ENCODE results near the gene LRIG2. TPM values are rescaled to one million over a fixed set of nuclear protein-coding genes. Genes with fewer than 3 reads are reported as not detected.
"Not testable (repeated sequence)": the region's sequence is repeated elsewhere in the genome, so short reads cannot be mapped to it uniquely, and the experiment has no call there.

Gene LRIG2
- total RNA-seq, 4 donors from 2014 or later, result 23.0 to 41.9 (median 30.6) TPM

- WGBS, 2 donors, result 90 to 94% methylated on average over 12 of the region's 12 CpGs
- H3K27me3 ChIP-seq, result no peaks in the 10 kb centered on the region
- no peaks in the 10 kb centered on the region for H3K9me3 ChIP-seq
- no peaks in the 10 kb centered on the region for H3K36me3 ChIP-seq
- H3K4me3 ChIP-seq (replicated peaks in 1 of 3), result no peak overlapping the region
- H3K4me1 ChIP-seq, result peaks cover 5 to 13% of the 10 kb centered on the region in 2 donors
- TF ChIP-seq CTCF (IDR thresholded peaks at IDR 0.05) (no peak), POLR2A (IDR thresholded peaks at IDR 0.05) (no peak)
- no peak for DNase-seq
- intact Hi-C loops (cut with DNase I), result no loop called here
- H3K27ac ChIP-seq, result no peak overlapping the region
Measured at GRCh38 chr1:113053344-113054126, 19.5 kb upstream of the LRIG2 start.

- H3K4me1 ChIP-seq, result peaks cover 5 to 27% of the 10 kb centered on the region in 2 donors
- no peak for DNase-seq
- H3K9me3 ChIP-seq, result no peaks in the 10 kb centered on the region
- H3K27me3 ChIP-seq, result no peaks in the 10 kb centered on the region
- no peak overlapping the region for H3K27ac ChIP-seq
- 98 to 100% methylated on average over 1 of the region's 1 CpG for WGBS, 2 donors
- H3K36me3 ChIP-seq, result no peaks in the 10 kb centered on the region
- intact Hi-C loops (cut with DNase I), result no loop called here
- H3K4me3 ChIP-seq (replicated peaks in 1 of 3), result no peak overlapping the region
- TF ChIP-seq POLR2A (IDR thresholded peaks at IDR 0.05), result no peak
- TF ChIP-seq CTCF (IDR thresholded peaks at IDR 0.05), result no peak
Measured at GRCh38 chr1:113055570-113055969, 17.4 kb upstream of the LRIG2 start.

- peak; percentile 66 to 77 for DNase-seq
- H3K27ac ChIP-seq, result no peak overlapping the region
- WGBS, 2 donors, result 38 to 42% methylated on average over 2 of the region's 2 CpGs
Measured at GRCh38 chr1:113057006-113057405, 16.0 kb upstream of the LRIG2 start.

GRCh38 chr1:113058941-113059706 lies 13.9 kb upstream of the LRIG2 start:
- intact Hi-C loops (cut with DNase I), result no loop called here
- Histone ChIP-seq H3K36me3 (no peaks in the 10 kb centered on the region), H3K27me3 (no peaks in the 10 kb centered on the region), H3K4me3 (replicated peaks in 1 of 3) (no peak overlapping the region), H3K4me1 (peaks cover 5 to 27% of the 10 kb centered on the region in 2 donors), H3K9me3 (no peaks in the 10 kb centered on the region), H3K27ac (no peak overlapping the region)
- 38 to 48% methylated on average over 5 of the region's 5 CpGs for WGBS, 2 donors
- DNase-seq, result peak; percentile 21 to 43
- TF ChIP-seq POLR2A (IDR thresholded peaks at IDR 0.05), result no peak
- no peak for TF ChIP-seq CTCF (IDR thresholded peaks at IDR 0.05)

More at GRCh38 chr1:113057006-113057405, 16.0 kb upstream of the LRIG2 start:
- Histone ChIP-seq H3K27me3 (no peaks in the 10 kb centered on the region), H3K9me3 (no peaks in the 10 kb centered on the region), H3K4me1 (peaks cover 5 to 27% of the 10 kb centered on the region in 2 donors), H3K36me3 (no peaks in the 10 kb centered on the region), H3K4me3 (replicated peaks in 1 of 3) (no peak overlapping the region)
- no peak for TF ChIP-seq POLR2A (IDR thresholded peaks at IDR 0.05)
- peak in 1 of 6 experiments; percentile 7 for TF ChIP-seq CTCF (IDR thresholded peaks at IDR 0.05)
- intact Hi-C loops (cut with DNase I), result no loop called here

GRCh38 chr1:113063456-113063855 lies 9.5 kb upstream of the LRIG2 start:
- H3K4me1 ChIP-seq, result peaks cover 0 to 15% of the 10 kb centered on the region in 2 donors
- H3K4me3 ChIP-seq (replicated peaks in 1 of 3); DNase-seq; H3K27ac ChIP-seq; H3K27me3 ChIP-seq; H3K36me3 ChIP-seq; H3K9me3 ChIP-seq; intact Hi-C loops (cut with DNase I): not testable (repeated sequence)
- WGBS, 2 donors, result 95 to 96% methylated on average over 4 to 9 of the region's 35 CpGs
